Measurements from ENCODE around the gene ZNF236. TPM values are rescaled to one million over a fixed set of nuclear protein-coding genes. Genes with fewer than 3 reads are reported as not detected.

ZNF236 gene
- polyA plus RNA-seq, 1 donor from 2014 or later: 7.7 TPM

GRCh38 chr18:76986406-76986805 is 164.0 kb downstream of the ZNF236 start:
- H3K9ac ChIP-seq (ENCODE audit: low read length): no peak overlapping the region
- H3K9me3 ChIP-seq (ENCODE audit: low read length): no peaks in the 10 kb centered on the region
- no peaks in the 10 kb centered on the region for H3K27me3 ChIP-seq (ENCODE audit: insufficient read depth, low read depth, low read length)
- H4K20me1 ChIP-seq (ENCODE audit: insufficient read depth): no peaks in the 10 kb centered on the region
- no peak overlapping the region for H2AFZ ChIP-seq (ENCODE audit: low read depth, low read length)
- H3K79me2 ChIP-seq (replicated peaks; ENCODE audit: insufficient read depth, low read length): no peaks in the 10 kb centered on the region
- H3K9me2 ChIP-seq (ENCODE audit: insufficient read depth, low read length): no peaks in the 10 kb centered on the region
- no peaks in the 10 kb centered on the region for H3K36me3 ChIP-seq (ENCODE audit: insufficient read depth, low read length)
- H3K4me2 ChIP-seq (ENCODE audit: low read length): no peak overlapping the region
- TF ChIP-seq EP300 (conservative IDR thresholded peaks at IDR 0.05; ENCODE audit: poor library complexity, severe bottlenecking) (no peak), CTCF (IDR thresholded peaks at IDR 0.05; ENCODE audit: poor library complexity, severe bottlenecking) (no peak), EZH2 (IDR thresholded peaks at IDR 0.05; ENCODE audit: borderline replicate concordance, insufficient read depth, low read length, poor library complexity, severe bottlenecking) (no peak), REST (IDR thresholded peaks at IDR 0.05; ENCODE audit: borderline replicate concordance) (no peak), MXI1 (conservative IDR thresholded peaks at IDR 0.05; ENCODE audit: poor library complexity, severe bottlenecking) (no peak), RAD21 (conservative IDR thresholded peaks at IDR 0.05) (no peak), POLR2AphosphoS5 (IDR thresholded peaks at IDR 0.05) (no peak), TAF1 (IDR thresholded peaks at IDR 0.05; ENCODE audit: low read depth) (no peak), SMC3 (conservative IDR thresholded peaks at IDR 0.05; ENCODE audit: poor library complexity) (no peak)
- H3F3A ChIP-seq (ENCODE audit: insufficient read depth, low read length, poor library complexity, severe bottlenecking): no peaks in the 10 kb centered on the region
- no peak overlapping the region for H3K27ac ChIP-seq (ENCODE audit: low read length)
- no peak overlapping the region for H3K4me3 ChIP-seq (ENCODE audit: low read length)

GRCh38 chr18:76988031-76988826 is 165.9 kb downstream of the ZNF236 start:
- H4K20me1 ChIP-seq (ENCODE audit: insufficient read depth): no peaks in the 10 kb centered on the region
- no peaks in the 10 kb centered on the region for H3K9me2 ChIP-seq (ENCODE audit: insufficient read depth, low read length)
- no peaks in the 10 kb centered on the region for H3K27me3 ChIP-seq (ENCODE audit: insufficient read depth, low read depth, low read length)
- H3K79me2 ChIP-seq (replicated peaks; ENCODE audit: insufficient read depth, low read length): no peaks in the 10 kb centered on the region
- no peak overlapping the region for H3K4me2 ChIP-seq (ENCODE audit: low read length)
- H3K9ac ChIP-seq (ENCODE audit: low read length): no peak overlapping the region
- no peaks in the 10 kb centered on the region for H3F3A ChIP-seq (ENCODE audit: insufficient read depth, low read length, poor library complexity, severe bottlenecking)
- H3K9me3 ChIP-seq (ENCODE audit: low read length): no peaks in the 10 kb centered on the region
- no peak overlapping the region for H3K27ac ChIP-seq (ENCODE audit: low read length)
- H2AFZ ChIP-seq (ENCODE audit: low read depth, low read length): no peak overlapping the region
- TF ChIP-seq RAD21 (conservative IDR thresholded peaks at IDR 0.05) (no peak), CTCF (IDR thresholded peaks at IDR 0.05; ENCODE audit: poor library complexity, severe bottlenecking) (no peak), EZH2 (IDR thresholded peaks at IDR 0.05; ENCODE audit: borderline replicate concordance, insufficient read depth, low read length, poor library complexity, severe bottlenecking) (no peak), SMC3 (conservative IDR thresholded peaks at IDR 0.05; ENCODE audit: poor library complexity) (no peak), TAF1 (IDR thresholded peaks at IDR 0.05; ENCODE audit: low read depth) (no peak), MXI1 (conservative IDR thresholded peaks at IDR 0.05; ENCODE audit: poor library complexity, severe bottlenecking) (no peak), POLR2AphosphoS5 (IDR thresholded peaks at IDR 0.05) (no peak), REST (IDR thresholded peaks at IDR 0.05; ENCODE audit: borderline replicate concordance) (no peak)
- no peak overlapping the region for H3K4me3 ChIP-seq (ENCODE audit: low read length)
- H3K36me3 ChIP-seq (ENCODE audit: insufficient read depth, low read length): no peaks in the 10 kb centered on the region

Measured in neural cell (in vitro differentiated cells).